Right lobe of liver (tissue), 6 donors: ENCODE measurements around the gene SLC5A1. TPM values are rescaled to one million over a fixed set of nuclear protein-coding genes. Genes with fewer than 3 reads are reported as not detected.

Experiments
- ATAC-seq, 4 donors: fragments of 200-7000 bp; cut with Tn5 transposase; one replicate each; pipeline ENCODE4 v1.9.1; 2020; ENCODE audit warnings: mild to moderate bottlenecking in 4 of 4, moderate library complexity in 4 of 4
- DNase-seq, 3 donors: peaks; one replicate each; pipeline ENCODE4 v3.0.0-alpha.2; 2020
- H3K27ac ChIP-seq, 3 donors: fragments of 200-600 bp; one replicate each; pipeline ENCODE4 v1.8.0; 2022
- H3K27me3 ChIP-seq, 2 donors: fragments of 200-600 bp; one replicate each; pipeline ENCODE4 v1.8.0; 2022
- H3K36me3 ChIP-seq, 4 donors: fragments of 200-600 bp; sonication (generic) in 1 of 4; one replicate each; pipeline versions ENCODE4 v1.5.1 to v1.8.0; 2017 to 2022; ENCODE audit warnings: control low read depth in 1 of 4
- H3K4me1 ChIP-seq, 4 donors: fragments of 200-600 bp; sonication (generic) in 1 of 4; one replicate each; pipeline versions ENCODE4 v1.5.1 to v1.8.0; 2017 to 2022; ENCODE audit warnings: control low read depth in 1 of 4
- H3K4me3 ChIP-seq, 3 donors: fragments of 200-600 bp; one replicate each; pipeline ENCODE4 v1.8.0; 2022
- H3K9me3 ChIP-seq, 4 donors: fragments of 200-600 bp; sonication (generic) in 1 of 4; one replicate each; pipeline versions ENCODE4 v1.5.1 to v1.8.0; 2017 to 2022; ENCODE audit warnings: control low read depth in 1 of 4
- POLR2A ChIP-seq: fragments of 450-650 bp; IDR thresholded peaks from one replicate; pipeline ENCODE4 v1.6.1; 2017; ENCODE audit warnings: antibody characterized with exemption, mild to moderate bottlenecking
- WGBS: methylation state at CpG from one replicate; pipeline ENCODE4 v1.1.6; 2018; ENCODE audit warnings: low coverage, low lambda C conversion rate; ENCODE audit not compliant: insufficient coverage; ENCODE audit errors: missing lambda C conversion rate; 5-methylcytosine and 5-hydroxymethylcytosine counted together
- intact Hi-C, 2 donors: fragments of 100-400 bp; cut with DNase I; formaldehyde crosslinking; loops; one replicate each; pipeline versions ENCODE4 v1.11.2 to v1.14.1; 2022
- total RNA-seq, 6 experiments: library from RNA; depleted of rRNA in 2 of 6; stranded (reverse); fragments of >200 nt in 2 of 6; fragmentation: NEBNext Ultra II Directional in 3 of 6; extraction: Animal tissue kit (Norgen Biotek cat#: 25700) in 3 of 6; gene quantifications; one replicate each; pipeline versions ENCODE4 v1.1.0 to v1.2.4, GENCODE V29; 2016 to 2023
- TF ChIP-seq, protein P1 (sequence below), 4 donors: fragments of 200-600 bp in 3 of 4; fragments of 450-650 bp in 1 of 4; IDR thresholded peaks; one replicate each; pipeline versions ENCODE4 v1.5.1 to v1.8.0; 2016 to 2022; ENCODE audit warnings: antibody characterized with exemption in 4 of 4, mild to moderate bottlenecking in 2 of 4
- donor health status: DM: no; HTN: yes; CAD: no.
- donor health status: DM: no; HTN: no; CAD: no.
- donor health status: DM: no; HTN: no; CAD: no.
- donor health status: DM: no; HTN: yes; CAD: no.
- donor health status: DM: no; HTN: yes; CAD: no.

SLC5A1 gene
- total RNA-seq, 6 experiments from 2014 or later: 0.31 to 1.7 (median 0.85) TPM

DNA sequence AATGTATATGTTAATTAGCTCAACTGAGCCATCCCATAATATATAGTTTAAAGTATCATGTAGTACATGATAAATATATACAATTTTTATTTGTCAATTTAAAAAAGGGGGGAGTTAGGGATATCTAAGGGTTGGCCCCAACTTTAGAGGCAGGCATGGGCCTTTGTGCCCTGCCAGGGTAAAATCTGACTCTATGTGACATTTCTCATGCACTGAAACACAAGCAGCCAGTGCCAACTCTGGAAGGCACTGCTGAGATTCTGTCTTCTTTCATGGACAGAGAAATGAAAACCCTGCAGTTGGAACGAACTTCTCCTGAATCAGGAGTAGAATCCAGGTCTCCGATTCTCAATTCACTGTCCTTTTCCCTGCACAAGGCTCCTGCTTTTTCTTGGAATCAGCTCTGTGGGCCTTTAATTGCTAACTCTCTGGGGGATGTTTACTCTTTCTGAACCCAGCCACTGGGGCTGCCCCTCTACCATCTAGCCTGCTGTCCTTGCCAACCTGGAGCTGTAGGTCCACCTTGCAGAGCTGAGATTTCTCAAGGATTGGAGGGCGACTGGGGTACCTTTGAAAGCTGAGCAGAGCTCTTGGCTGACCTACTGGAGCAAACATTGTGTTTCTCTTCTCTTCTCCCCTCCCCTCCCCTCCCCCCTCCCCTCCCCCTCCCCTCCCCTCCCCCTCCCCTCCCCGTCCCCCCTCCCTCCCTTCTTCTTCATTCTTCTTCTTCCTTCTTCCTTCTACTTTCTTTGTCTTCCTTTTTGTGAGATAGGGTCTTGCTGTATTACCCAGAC lies 26.7 kb downstream of the SLC5A1 start:
- ATAC-seq (no peak), DNase-seq (no peak)
- H3K27ac ChIP-seq: no peak overlapping the region
- no peaks in the 10 kb centered on the region for H3K4me1 ChIP-seq
- no peak for TF ChIP-seq POLR2A
- TF ChIP-seq, protein P1, sequence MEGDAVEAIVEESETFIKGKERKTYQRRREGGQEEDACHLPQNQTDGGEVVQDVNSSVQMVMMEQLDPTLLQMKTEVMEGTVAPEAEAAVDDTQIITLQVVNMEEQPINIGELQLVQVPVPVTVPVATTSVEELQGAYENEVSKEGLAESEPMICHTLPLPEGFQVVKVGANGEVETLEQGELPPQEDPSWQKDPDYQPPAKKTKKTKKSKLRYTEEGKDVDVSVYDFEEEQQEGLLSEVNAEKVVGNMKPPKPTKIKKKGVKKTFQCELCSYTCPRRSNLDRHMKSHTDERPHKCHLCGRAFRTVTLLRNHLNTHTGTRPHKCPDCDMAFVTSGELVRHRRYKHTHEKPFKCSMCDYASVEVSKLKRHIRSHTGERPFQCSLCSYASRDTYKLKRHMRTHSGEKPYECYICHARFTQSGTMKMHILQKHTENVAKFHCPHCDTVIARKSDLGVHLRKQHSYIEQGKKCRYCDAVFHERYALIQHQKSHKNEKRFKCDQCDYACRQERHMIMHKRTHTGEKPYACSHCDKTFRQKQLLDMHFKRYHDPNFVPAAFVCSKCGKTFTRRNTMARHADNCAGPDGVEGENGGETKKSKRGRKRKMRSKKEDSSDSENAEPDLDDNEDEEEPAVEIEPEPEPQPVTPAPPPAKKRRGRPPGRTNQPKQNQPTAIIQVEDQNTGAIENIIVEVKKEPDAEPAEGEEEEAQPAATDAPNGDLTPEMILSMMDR (IDR thresholded peaks at IDR 0.05): no peak
- intact Hi-C loops: no loop called here
- H3K4me3 ChIP-seq: no peak overlapping the region
- H3K36me3 ChIP-seq: no peaks in the 10 kb centered on the region
- WGBS: 51% methylated on average over 3 of the region's 4 CpGs
- H3K27me3 ChIP-seq: no peaks in the 10 kb centered on the region
- H3K9me3 ChIP-seq: no peaks in the 10 kb centered on the region

DNA sequence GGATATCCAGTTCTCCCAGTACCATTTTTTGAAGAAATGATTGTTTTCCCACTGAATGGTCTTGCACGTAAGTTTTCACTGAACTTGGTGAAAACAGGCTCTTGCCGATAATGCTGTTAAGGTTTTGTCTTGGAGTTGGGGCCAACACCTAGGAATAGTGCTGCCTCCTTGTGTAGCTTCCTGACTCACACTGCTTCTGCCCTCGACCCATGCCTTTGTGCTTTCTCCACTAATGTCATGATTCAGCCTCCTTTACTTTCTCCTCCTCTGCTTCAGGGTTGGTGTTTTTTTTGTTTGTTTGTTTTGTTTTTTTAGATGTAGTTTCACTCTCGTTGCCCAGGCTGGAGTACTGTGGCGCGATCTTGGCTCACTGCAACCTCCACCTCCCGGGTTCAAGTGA lies 30.2 kb downstream of the SLC5A1 start:
- intact Hi-C loops: no loop called here
- 70% methylated on average over 6 of the region's 7 CpGs for WGBS
- ATAC-seq: no peak
- H3K9me3 ChIP-seq: no peaks in the 10 kb centered on the region
- no peaks in the 10 kb centered on the region for H3K36me3 ChIP-seq
- no peak overlapping the region for H3K27ac ChIP-seq
- H3K4me1 ChIP-seq: peaks cover 0 to 3% (median 0%) of the 10 kb centered on the region in 4 donors
- DNase-seq: no peak
- no peaks in the 10 kb centered on the region for H3K27me3 ChIP-seq
- H3K4me3 ChIP-seq: no peak overlapping the region
- TF ChIP-seq, protein P1 (IDR thresholded peaks at IDR 0.05): no peak
- no peak for TF ChIP-seq POLR2A

DNA sequence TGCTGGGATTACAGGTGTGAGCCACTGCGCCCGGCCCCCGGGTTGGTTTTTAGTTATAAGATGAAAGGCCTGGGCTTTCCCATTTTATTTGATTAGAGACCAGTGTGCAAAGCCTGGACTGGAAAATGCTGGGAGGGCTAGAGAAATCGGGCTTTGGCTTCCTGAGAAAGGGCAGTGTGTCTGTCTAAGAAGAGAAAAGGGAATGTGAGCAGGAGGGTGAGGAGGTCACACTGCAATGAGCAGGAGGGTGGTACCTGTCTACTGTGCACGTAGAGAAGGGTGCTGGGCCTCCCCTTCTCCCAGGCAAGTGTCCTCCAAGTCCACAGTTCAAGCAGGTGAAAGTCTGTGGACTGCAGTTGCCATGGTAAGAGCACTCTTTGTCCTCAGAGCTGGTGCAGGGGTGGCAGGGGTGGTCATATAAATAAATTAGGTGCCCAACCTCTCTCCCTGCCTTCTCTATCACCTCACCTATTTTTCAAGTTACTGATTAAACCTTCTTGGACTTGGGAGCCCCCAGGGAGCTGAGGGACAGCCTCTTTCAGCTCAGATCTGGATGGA lies 30.8 kb downstream of the SLC5A1 start:
- TF ChIP-seq, protein P1 (IDR thresholded peaks at IDR 0.05): no peak
- no peak for TF ChIP-seq POLR2A
- H3K27ac ChIP-seq: no peak overlapping the region
- H3K27me3 ChIP-seq: no peaks in the 10 kb centered on the region
- no peak overlapping the region for H3K4me3 ChIP-seq
- WGBS: 78% methylated on average over 5 of the region's 5 CpGs
- no peaks in the 10 kb centered on the region for H3K9me3 ChIP-seq
- H3K36me3 ChIP-seq: no peaks in the 10 kb centered on the region
- DNase-seq (no peak), ATAC-seq (peak in 3 of 4 donors; percentile 16 to 38 (median 19))
- intact Hi-C loops: no loop called here
- H3K4me1 ChIP-seq: peaks cover 0 to 10% (median 0%) of the 10 kb centered on the region in 4 donors

DNA sequence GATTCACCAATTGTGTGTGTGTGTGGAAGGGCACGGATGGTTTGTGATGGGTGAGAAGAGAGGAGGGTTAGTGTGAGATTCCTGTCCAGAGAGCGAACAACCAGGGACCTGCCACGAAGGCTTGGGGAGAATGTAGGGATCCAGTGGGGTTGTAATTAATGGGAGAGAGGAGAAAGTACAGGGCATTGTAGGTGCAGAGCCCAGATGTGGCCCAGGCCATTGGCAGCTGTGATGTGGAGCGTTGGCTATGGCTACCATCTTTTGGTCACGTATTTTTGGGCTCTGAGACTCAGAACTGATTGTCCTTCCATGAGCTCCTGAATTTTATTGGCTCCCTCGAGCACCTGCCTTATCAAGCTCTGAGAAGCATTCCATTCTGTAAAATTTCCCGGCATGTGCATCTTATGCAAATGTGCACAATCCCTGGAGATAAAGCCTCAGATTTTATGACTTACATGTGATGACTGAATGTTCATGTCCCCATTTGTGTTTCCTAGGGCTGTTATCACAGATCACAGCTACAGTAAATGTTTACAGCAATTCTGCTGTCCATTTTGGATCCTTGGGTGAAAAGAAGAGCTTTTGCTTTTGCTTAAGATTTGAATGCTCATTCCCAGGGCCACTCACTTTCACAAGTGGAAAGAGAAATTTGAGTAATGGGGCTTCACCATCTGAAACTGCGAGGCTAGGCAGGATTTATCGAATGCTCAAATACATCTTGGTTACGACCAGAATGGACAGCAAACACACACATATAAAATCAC lies 33.1 kb downstream of the SLC5A1 start:
- no peaks in the 10 kb centered on the region for H3K36me3 ChIP-seq
- WGBS: 76% methylated on average over 8 of the region's 10 CpGs
- H3K4me3 ChIP-seq: no peak overlapping the region
- no peak overlapping the region for H3K27ac ChIP-seq
- H3K27me3 ChIP-seq: no peaks in the 10 kb centered on the region
- TF ChIP-seq, protein P1 (IDR thresholded peaks at IDR 0.05): no peak
- TF ChIP-seq POLR2A: no peak
- ATAC-seq: no peak
- intact Hi-C loops: no loop called here
- no peak for DNase-seq
- H3K9me3 ChIP-seq: no peaks in the 10 kb centered on the region
- H3K4me1 ChIP-seq: peaks cover 0 to 25% (median 0%) of the 10 kb centered on the region in 4 donors
